Eye (tissue), 1 donor: Measurements from ENCODE around the gene GP1BA.
A peak's percentile ranks its signal among the peaks of the same experiment; 100 is the strongest.

ENCODE experiments used
- DNase-seq: peaks from one replicate; pipeline ENCODE4 v3.0.0-alpha.2; 2015

Gene GP1BA

GRCh38 chr17:4951486-4951885 is 19.4 kb downstream of the GP1BA start:
- no peak for DNase-seq

GRCh38 chr17:4953451-4953961 is 21.4 kb downstream of the GP1BA start:
- peak; percentile 14 for DNase-seq

DNA sequence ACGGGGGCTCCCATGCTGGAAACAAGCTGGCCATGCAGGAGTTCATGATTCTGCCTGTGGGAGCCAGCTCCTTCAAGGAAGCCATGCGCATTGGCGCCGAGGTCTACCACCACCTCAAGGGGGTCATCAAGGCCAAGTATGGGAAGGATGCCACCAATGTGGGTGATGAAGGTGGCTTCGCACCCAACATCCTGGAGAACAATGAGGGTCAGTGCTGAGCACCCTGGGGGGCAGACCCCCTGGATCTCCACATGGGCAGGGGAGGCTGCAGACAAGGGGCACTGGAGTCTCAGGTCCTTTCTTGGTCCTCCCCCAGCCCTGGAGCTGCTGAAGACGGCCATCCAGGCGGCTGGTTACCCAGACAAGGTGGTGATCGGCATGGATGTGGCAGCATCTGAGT is 23.0 kb downstream of the GP1BA start:
- DNase-seq: no peak

DNA sequence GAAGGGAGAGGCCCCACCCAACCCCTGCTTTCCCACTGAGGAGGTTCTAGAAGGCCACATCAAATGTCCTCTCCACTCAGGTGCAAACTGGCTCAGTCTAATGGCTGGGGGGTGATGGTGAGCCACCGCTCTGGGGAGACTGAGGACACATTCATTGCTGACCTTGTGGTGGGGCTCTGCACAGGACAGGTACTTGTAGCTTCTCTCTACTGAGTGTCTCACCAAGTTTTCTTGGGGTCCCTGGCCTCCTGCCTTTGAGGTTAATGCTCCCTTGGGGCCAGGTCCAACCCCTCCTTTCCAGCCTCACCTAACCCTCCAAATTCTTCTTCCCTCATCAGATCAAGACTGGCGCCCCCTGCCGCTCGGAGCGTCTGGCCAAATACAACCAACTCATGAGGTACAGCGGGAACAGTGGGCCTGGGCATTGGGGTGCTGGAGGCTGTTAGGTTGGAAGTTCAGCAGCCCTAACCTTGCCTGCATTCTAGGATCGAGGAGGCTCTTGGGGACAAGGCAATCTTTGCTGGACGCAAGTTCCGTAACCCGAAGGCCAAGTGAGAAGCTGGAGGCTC is 24.5 kb downstream of the GP1BA start:
- DNase-seq: no peak

- DNase-seq: no peak
These were observed 26.0 kb downstream of the GP1BA start for GRCh38 chr17:4958102-4958501.

DNA sequence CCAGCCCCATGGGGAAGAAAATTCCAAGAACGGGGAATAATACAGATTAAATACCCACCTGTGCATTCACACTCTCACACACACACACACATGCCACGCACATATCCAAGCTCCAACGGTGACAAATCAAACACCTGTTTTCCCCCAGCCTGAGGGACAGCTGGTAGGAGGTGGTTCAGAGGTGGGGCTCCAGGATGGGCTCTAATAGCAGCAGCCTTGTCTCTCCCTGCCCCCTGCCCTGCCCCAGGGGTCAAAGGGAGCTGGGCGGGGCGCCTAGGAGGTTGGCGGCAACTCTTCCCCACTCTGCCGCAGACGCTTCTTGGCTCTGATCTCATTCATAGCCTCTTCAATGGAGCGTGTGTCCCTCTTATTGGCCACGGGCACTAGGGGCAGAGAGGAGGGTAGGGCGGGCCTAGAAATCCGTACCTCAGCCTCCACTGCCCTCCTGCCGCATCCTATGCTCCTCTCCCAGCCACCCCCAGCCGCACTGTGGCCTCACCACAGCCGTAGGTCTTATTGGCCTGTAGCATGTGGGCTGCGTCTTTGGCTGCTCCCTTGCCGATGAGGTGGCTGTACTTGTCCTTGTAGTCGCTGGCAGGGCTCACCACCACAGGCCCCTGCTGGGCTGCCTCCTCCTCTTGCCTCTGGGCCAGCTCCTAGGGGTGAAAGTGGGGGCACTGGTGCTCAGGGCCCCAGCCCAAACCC is 27.3 kb downstream of the GP1BA start:
- no peak for DNase-seq

DNA sequence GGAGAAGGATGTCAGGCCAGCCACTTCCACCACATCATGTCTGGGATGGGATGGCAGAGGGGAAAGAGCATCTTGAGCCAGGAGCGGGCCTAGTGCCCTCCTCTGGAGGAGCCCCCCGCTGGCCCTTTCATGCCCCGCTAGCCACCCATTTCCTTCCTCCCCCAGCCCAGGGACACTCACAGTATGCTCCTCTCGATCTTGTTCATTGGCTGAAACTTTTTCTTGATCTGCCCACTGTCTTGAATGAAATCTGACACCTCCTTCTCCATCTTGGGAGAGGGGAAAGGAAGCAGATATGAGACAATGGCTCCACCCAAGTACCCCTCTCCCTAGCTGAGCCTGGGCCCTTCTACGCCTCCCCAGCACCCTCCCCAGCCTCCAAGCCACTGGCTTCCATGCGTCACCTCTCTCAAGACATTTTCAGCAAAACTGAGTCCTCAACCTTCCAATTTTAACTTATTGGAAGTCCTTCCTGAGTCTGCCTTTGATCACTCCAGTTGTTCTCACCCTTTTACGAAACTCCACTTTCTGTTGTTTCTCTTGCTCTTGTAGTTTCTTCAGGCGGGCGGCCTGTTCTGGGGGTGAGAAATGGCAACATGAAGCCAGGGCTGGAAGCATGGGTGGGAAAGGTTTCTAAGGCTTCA is 28.3 kb downstream of the GP1BA start:
- DNase-seq: no peak

DNA sequence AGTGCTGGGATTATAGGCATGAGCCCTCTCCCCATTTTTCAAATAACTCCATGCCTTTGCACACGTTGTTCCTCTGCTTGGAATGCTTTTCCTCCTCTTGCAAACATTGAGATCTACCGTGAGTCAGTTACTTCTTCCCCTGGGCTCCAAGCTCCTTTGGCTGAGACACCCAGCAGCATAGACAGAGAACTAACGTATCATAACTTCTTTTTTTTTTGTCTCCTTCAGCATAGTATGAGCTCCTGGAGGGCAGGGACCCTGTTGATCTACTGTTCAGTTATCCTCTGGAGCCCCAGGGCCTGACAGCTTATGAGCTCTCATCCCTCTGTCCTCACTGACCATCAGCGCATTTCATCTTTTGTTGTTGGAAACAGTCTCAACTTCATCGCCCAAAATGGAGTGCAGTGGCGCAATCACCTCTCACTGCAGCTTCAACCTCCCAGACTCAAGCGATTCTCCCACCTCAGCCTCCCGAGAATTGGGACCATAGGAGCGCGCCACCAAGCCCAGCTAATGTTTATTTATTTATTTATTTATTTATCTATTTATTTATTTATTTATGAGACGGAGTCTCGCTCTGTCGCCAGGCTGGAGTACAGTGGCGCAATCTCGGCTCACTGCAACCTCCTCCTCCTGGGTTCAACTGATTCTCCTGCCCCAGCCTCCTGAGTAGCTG is 33.4 kb downstream of the GP1BA start:
- no peak for DNase-seq

DNA sequence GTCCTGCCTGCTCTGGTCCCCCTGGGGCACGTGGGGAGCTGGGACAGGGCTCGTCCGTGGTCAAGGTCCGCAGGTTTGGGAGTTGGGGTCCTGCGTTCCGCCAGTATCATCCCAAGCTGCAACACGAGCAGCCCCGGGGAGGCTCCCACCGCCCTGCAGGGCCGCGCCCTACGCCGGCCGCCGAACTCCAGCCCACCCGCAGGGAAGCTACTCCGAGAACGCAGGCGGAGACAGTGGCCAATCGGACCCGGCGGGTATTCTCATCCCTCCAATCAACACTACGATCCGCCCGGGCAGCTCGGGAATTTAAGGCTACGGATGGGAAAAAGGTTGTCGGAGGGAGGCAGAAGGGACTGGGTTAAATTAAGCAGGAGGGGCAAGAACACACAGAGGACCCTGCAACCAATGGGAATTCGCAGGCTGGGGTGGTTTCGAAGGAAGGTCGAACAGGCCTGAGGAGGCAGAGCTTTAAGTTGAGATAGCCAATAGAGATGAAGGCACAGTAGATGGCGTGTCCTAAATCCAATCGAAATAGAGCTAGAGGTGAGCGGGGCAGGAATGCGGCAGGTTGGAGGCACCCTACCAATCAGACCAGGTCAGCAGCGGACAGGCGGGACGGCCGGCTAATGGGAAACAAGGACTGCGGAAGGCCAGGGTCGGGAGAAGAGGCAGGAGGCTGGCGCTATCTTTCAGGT is 34.9 kb downstream of the GP1BA start:
- peak; percentile 99 for DNase-seq

DNA sequence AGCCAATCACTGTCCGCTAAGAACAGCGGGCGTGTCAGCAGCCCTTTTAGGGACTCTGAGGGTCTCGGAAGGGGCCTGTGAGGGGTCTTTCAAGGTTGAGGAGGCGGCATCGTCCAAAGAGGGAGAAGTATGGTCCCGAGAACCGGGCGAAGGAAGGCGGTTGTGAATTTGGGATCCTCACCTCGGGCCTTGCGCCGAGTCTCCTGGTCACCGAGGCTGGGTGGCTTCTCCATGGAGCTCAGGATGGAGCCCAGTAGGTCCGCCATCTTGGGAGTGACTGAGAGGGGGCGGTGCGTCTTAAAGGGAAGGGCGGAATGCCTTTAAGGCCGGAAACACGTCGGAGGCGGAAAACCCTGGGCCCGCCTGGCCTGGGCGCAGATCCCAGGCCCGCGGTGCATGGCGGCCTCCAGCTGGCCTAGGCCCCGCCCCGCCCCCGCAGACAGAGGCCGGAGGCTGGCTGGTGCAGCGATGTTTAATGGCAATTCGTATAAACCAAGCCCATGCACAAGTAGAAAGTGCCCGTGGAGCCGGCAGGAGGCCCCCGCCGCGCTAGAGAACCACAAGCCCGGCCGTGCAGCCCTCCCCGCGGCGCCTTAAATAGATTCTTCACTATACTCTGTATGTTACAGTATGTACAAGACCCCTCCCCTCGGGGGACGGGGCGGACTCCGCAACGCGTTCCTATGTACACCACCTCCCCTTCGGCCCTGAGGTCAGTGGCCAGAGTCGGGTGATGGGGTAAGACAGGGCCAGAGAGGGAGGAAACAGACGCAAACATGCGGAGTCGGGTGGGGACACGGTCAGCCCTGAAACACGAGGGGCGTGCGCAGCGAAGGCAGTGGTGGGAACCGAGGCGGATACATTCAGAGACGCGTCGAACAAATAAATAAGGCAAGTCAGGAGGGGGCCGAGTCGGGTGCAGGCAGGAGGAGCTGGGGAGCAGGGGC is 35.7 kb downstream of the GP1BA start, which contains the start of gene SPAG7:
Gene SPAG7 (minus strand): TSS at position 279 of the 947 bp plus-strand sequence. CDS start 13 bp downstream, at position 266.
- peak; percentile 100 for DNase-seq

DNA sequence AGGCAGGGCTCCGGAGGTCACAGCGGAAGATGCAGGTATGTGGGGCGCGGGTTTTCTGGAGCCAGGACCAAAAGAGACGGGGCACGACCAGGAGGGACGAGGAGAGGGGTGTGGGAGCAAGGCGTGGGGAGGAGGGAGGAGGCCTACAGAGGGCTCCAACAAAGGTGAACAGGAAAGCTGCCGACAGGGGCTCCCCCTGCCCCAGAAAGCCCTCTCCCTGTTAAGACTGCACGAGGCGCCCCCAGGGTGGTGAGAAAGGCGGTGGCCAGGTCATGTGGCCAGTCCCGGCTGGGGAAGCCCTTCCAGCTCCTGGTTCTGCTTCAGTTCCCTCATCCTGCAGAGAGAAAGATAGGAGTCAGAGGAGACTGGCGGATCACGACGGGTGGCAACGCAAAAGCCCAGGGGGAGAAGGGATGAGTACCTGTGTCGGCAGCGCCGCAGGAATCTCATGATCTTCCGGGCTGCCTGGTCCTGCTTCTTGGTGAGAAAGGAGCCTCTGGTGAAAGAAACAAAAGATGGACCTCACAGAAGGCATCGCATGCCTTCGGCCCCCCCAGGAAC is 36.5 kb downstream of the GP1BA start:
- DNase-seq: peak; percentile 71

GRCh38 chr17:4969047-4969550 is 37.0 kb downstream of the GP1BA start:
- DNase-seq: peak; percentile 35

- no peak for DNase-seq
These were observed 37.6 kb downstream of the GP1BA start for GRCh38 chr17:4969551-4970173.

DNA sequence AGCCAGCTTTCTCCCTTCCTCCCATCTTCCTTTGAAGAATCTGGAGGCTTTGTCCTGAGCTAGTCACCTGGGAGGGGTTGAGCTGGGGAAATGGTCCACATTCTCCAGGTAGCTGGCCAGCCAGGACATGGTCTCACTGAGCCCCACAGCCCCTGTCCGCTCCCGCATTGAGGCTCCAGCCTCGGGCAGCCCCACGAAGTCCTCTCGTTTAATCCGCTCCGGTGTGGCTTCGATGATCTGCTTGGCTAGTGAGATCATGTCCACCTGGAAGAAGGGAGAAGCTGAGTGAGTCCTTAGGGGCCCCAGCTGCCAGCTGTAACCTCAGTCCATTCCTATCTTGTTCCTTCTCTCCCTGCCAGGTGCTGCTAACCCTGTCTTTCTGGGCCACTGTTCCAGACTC is 38.2 kb downstream of the GP1BA start:
- DNase-seq: no peak

- DNase-seq: no peak
These were observed 39.7 kb downstream of the GP1BA start for GRCh38 chr17:4971826-4972225.

- no peak for DNase-seq
These were observed 40.2 kb downstream of the GP1BA start for GRCh38 chr17:4972322-4972721.

- no peak for DNase-seq
These were observed 40.7 kb downstream of the GP1BA start for GRCh38 chr17:4972752-4973151.

DNA sequence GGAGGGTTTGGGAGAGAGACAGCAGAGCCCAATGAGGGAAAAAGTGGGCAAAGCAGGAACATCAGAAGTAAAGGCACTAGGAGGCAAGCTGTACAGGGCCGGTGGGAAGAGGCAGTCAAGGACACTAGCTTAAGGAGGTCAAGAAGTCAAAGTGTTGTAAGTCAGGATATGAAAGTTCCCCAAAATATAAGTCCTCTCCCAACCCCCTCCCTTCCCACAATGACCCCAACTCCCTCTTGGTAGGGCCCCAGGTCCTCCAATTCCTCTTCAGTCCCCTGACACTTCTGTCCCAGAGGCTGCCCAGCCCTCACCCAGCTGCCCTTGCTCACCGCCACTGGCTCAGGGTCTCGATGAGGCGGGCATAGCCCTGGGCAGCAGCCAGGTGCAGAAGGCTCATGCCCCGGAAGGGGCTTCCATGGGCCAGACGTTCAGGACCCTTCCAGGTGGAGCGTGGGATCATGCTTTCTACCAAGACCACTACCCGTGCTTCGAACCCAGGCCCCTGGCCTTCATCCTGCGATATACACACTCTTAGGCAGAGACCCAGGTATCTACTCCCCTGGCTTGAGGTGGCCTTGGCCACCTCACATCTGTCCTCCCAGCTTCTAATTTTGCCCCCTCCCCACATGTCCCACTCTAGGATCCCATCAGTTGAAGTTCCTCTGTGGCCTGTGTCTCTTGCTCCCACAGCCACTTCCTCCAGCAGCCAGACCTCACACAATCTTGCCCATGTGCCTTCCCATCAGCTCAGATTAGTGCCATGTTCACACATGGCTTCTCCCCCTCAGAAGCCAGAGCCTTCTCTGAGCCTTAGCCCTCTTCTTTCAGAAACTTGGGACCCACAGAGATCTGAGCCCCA is 41.4 kb downstream of the GP1BA start:
- no peak for DNase-seq

DNA sequence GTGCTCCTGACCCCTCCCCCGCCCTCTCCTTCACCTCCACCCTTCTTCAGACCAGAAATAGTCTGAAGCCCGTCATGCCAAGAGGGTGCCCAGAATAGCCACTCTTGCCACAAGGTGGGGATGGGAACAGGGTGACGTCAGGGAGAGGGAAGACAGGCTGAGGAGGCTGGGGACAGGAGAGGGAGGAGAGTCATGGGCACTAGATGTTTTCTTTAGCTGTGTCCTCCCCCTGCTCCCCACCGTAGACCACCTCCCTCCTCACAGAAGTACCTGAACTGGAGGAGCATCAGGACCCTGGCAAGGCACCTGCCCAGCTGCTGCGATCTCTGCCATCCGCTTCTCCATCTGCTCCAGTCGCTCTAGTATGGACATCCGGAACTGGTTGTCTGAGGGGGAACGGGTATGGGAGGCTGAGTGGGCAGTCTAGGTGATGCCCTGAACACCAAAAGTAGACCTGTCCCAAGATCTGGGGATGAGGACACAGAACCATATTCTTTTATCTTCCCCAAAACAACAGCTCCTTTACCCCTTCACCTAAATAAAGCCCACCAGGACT is 42.1 kb downstream of the GP1BA start:
- DNase-seq: no peak
